Activated B cell treated with CpG ODN at 0.5 μM for 24 hours (primary cell): Measurements from ENCODE around the gene RHNO1. TPM values are rescaled to one million over a fixed set of nuclear protein-coding genes. Genes with fewer than 3 reads are reported as not detected.
A peak's percentile ranks its signal among the peaks of the same experiment; 100 is the strongest.

Source experiments
- ATAC-seq: fragments of 200-7000 bp; cut with Tn5 transposase; one replicate; pipeline ENCODE4 v1.10.0; 2021; ENCODE audit warnings: low read depth, mild to moderate bottlenecking, moderate library complexity
- CTCF ChIA-PET: fragments of 350-600 bp; sonication (Branson Sonifier 250); formaldehyde crosslinking; loops from one replicate; lab custom pipeline; 2021; ENCODE audit warnings: antibody characterized with exemption; lab: Charles Lee
- POLR2A ChIA-PET: fragments of 350-600 bp; sonication (Branson Sonifier 250); formaldehyde crosslinking; loops from one replicate; lab custom pipeline; 2021; ENCODE audit warnings: antibody characterized with exemption; lab: Charles Lee
- DNase-seq: peaks from one replicate; pipeline ENCODE4 v3.0.0; 2022
- H3K27ac Mint-ChIP-seq: one replicate; pipeline ENCODE4 v1.8.0; 2020; ENCODE audit warnings: mixed read lengths
- H3K27me3 Mint-ChIP-seq: one replicate; pipeline ENCODE4 v1.8.0; 2021; ENCODE audit warnings: mixed read lengths
- H3K36me3 Mint-ChIP-seq: one replicate; pipeline ENCODE4 v1.8.0; 2021; ENCODE audit warnings: low read depth, mixed read lengths
- H3K4me1 Mint-ChIP-seq: one replicate; pipeline ENCODE4 v1.8.0; 2021; ENCODE audit warnings: mixed read lengths
- H3K4me3 Mint-ChIP-seq: one replicate; pipeline ENCODE4 v1.8.0; 2020; ENCODE audit warnings: mild to moderate bottlenecking, mixed read lengths
- H3K9me3 Mint-ChIP-seq: one replicate; pipeline ENCODE4 v1.8.0; 2020; ENCODE audit warnings: mixed read lengths
- intact Hi-C: fragments of 100-400 bp; cut with micrococcal nuclease; formaldehyde crosslinking; loops from one replicate; pipeline ENCODE4 v1.15.1; 2024
- total RNA-seq: library from RNA; stranded (reverse); gene quantifications from 2 replicates; pipeline ENCODE4 v1.2.3, GENCODE V29; 2022
- TF ChIP-seq, protein P1 (sequence below): fragments of 200-600 bp; IDR thresholded peaks from one replicate; pipeline ENCODE4 v1.8.0; 2022; ENCODE audit warnings: antibody characterized with exemption, mild to moderate bottlenecking

RHNO1 gene
- total RNA-seq, 1 donor from 2014 or later: 12.4 TPM

DNA sequence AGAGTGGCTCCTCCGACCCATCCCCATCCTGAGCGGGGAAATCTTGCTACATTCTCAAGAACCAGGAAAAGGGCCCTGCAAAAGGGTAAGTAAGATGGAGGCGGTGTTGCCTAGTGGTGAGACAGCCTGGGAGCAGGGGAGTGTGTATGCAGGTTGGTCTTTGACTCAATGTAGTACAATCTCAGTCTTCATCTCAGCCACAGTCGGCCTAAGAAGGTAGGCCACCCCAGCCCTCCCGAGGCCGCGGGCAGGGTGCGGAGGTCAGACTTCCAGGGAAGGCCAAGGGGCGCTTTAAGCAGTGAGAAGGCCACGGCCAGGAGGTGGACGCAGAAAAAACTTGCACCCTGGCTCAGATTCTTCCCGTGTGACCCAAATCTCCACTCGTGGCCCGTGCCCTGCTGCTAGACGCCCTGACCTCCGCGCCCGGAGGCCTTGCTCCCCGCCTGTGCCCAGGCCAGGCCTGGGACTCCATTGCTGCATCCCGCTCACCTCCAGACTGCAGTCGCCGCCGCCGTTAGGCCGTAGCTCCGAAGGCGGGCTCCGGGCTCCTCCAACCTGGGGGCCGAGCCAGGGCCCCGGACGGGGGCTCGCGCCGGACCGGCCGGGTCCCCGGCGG, 484 bp upstream of the RHNO1 start:
- TF ChIP-seq, protein P1, sequence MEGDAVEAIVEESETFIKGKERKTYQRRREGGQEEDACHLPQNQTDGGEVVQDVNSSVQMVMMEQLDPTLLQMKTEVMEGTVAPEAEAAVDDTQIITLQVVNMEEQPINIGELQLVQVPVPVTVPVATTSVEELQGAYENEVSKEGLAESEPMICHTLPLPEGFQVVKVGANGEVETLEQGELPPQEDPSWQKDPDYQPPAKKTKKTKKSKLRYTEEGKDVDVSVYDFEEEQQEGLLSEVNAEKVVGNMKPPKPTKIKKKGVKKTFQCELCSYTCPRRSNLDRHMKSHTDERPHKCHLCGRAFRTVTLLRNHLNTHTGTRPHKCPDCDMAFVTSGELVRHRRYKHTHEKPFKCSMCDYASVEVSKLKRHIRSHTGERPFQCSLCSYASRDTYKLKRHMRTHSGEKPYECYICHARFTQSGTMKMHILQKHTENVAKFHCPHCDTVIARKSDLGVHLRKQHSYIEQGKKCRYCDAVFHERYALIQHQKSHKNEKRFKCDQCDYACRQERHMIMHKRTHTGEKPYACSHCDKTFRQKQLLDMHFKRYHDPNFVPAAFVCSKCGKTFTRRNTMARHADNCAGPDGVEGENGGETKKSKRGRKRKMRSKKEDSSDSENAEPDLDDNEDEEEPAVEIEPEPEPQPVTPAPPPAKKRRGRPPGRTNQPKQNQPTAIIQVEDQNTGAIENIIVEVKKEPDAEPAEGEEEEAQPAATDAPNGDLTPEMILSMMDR: no peak
- no peaks in the 10 kb centered on the region for H3K27me3 Mint-ChIP-seq
- intact Hi-C loops: loop anchor here (1.0 to 2.0 kb wide), 4 partner anchors 9 to 82 kb away; partner anchors contain the start of genes FKBP4, ITFG2 and TULP3
- ChIA-PET CTCF (interaction anchor here (1.1 kb wide), 1 partner anchor 9 kb away, joined by 3 read pairs; no protein-coding TSS in a partner anchor), POLR2A (interaction anchor here (0.5 to 2.9 kb wide), 6 partner anchors 8 to 80 kb away, joined by 3 to 28 read pairs (median 11); partner anchors contain the start of gene TULP3)
- no peaks in the 10 kb centered on the region for H3K9me3 Mint-ChIP-seq
- peaks cover 28% of the 10 kb centered on the region for H3K4me1 Mint-ChIP-seq
- H3K36me3 Mint-ChIP-seq: peaks cover 9% of the 10 kb centered on the region
- peak; percentile 20 for ATAC-seq
- H3K27ac Mint-ChIP-seq: peak overlapping the region; percentile 65
- DNase-seq: no peak
- H3K4me3 Mint-ChIP-seq: peak overlapping the region; percentile 83

DNA sequence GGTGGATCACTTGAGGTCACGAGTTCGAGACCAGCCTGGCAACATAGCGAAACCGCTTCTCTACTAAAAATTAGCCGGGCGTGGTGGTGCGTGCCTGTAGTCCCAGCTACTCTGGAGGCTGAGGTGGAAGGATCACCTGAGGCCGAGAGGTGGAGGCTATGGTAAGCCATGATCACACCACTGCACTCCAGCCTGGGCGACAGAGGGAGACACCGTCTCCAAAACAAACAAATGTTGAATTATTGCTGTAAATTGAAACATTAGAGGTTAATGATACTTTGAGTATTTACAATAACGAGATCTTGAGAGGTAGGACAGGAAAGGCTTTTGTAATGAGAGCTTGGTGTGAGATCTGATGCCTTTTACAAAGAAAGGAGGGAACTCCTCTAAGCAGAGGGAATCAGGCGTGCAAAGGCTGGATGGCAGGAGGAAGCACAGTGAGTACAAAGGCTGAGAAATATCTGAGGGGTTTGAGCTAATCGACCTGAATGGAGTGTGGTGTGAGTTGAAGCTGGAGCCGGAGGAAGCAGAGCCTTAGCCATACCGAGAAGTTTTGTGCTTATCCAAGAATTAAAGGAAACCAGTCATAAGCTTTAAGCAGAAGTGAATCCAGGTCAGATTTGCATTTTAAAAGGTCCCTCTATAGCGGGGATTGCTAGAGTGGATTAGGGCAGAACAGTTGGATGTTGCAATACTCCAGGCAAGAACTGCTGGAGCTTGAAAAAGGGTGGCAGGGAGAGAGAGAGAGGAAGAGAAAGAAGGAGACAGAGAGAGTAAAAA, 1.1 kb downstream of the RHNO1 start:
- peak; percentile 53 for ATAC-seq

DNA sequence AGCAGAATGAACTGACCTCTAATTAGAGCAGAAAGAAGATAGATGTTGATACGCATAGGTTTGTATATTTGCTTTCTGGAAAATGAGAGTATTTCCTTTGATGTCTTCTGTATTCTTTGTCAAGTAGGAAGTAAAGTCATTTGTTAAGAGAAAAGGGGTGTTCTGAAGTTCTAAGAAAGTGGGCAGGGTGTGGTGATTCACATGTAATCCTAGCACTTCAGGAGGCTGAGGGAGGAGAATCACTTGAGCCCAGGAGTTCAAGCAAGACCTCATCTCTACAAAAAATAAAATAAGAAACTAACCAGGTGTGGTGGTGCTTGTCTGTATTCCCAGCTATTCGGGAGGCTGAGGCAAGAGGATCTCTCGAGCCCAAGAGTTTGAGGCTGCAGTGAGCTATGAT, 2.8 kb downstream of the RHNO1 start:
- intact Hi-C loops: no loop called here
- DNase-seq (no peak), ATAC-seq (no peak)
- no peak overlapping the region for H3K27ac Mint-ChIP-seq
- H3K27me3 Mint-ChIP-seq: no peaks in the 10 kb centered on the region
- TF ChIP-seq, protein P1: no peak
- POLR2A ChIA-PET: interaction anchor here (0.6 to 1.4 kb wide), 2 partner anchors 10 to 11 kb away, joined by 3 to 11 read pairs; partner anchors contain the start of gene TULP3
- no peaks in the 10 kb centered on the region for H3K9me3 Mint-ChIP-seq
- H3K4me3 Mint-ChIP-seq: no peak overlapping the region
- H3K4me1 Mint-ChIP-seq: peaks cover 33% of the 10 kb centered on the region
- H3K36me3 Mint-ChIP-seq: peaks cover 12% of the 10 kb centered on the region
- CTCF ChIA-PET: no interaction called here

More for the DNA sequence above, 1.1 kb downstream of the RHNO1 start:
- DNase-seq: no peak
- ChIA-PET CTCF (interaction anchor here (0.5 to 1.3 kb wide), 3 partner anchors 12 to 164 kb away, joined by 3 to 4 read pairs (median 4); partner anchors contain the start of gene TULP3), POLR2A (interaction anchor here (0.6 to 2.9 kb wide), 5 partner anchors 9 to 82 kb away, joined by 3 to 28 read pairs (median 8); partner anchors contain the start of genes ITFG2 and TULP3)
- intact Hi-C loops: loop anchor here (1.0 to 2.0 kb wide), 4 partner anchors 7 to 83 kb away; partner anchors contain the start of genes FKBP4, ITFG2 and TULP3
- H3K4me1 Mint-ChIP-seq: peaks cover 28% of the 10 kb centered on the region
- H3K27ac Mint-ChIP-seq: peak overlapping the region; percentile 94
- TF ChIP-seq, protein P1: no peak
- H3K4me3 Mint-ChIP-seq: peak overlapping the region; percentile 94
- no peaks in the 10 kb centered on the region for H3K9me3 Mint-ChIP-seq
- no peaks in the 10 kb centered on the region for H3K27me3 Mint-ChIP-seq
- H3K36me3 Mint-ChIP-seq: peaks cover 9% of the 10 kb centered on the region

DNA sequence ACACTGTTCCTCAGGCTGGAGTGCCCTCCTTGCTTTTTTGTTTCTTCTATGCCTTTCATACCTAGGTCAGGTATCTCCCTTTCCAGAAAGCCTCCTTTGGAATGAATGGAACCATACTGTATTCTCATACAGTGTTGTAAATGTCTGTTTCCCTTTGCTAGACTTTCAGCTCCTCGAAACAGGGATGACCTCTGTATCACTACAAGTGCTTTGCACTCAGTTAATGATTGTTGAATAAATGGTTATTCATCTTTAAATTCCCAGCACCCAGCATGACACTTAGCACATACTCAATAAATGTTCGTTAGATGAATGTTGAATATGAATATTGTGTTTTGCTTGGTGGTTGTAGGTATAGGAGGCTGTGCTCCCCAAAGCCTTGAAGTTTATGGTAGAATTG, 7.8 kb downstream of the RHNO1 start:
- no peak overlapping the region for H3K4me3 Mint-ChIP-seq

More for the DNA sequence above, 7.8 kb downstream of the RHNO1 start:
- TF ChIP-seq, protein P1: no peak
- ChIA-PET CTCF (interaction anchor here (0.9 to 1.0 kb wide), 2 partner anchors 17 to 157 kb away, joined by 3 to 4 read pairs; no protein-coding TSS in a partner anchor), POLR2A (interaction anchor here (0.6 to 0.9 kb wide), 5 partner anchors 8 to 1679 kb away, joined by 3 to 10 read pairs (median 5); partner anchors contain the start of genes FOXM1 and RHNO1)
- H3K27me3 Mint-ChIP-seq: no peaks in the 10 kb centered on the region
- intact Hi-C loops: loop anchor here (1.0 to 2.0 kb wide), 3 partner anchors 8 to 156 kb away; partner anchors contain the start of genes FOXM1 and RHNO1
- ATAC-seq (no peak), DNase-seq (no peak)
- no peaks in the 10 kb centered on the region for H3K9me3 Mint-ChIP-seq
- peaks cover 15% of the 10 kb centered on the region for H3K36me3 Mint-ChIP-seq
- peaks cover 18% of the 10 kb centered on the region for H3K4me1 Mint-ChIP-seq
- H3K27ac Mint-ChIP-seq: peak overlapping the region; percentile 77
